CD14-positive monocyte (primary cell): ENCODE data around the gene P3H2. TPM values are rescaled to one million over a fixed set of nuclear protein-coding genes. Genes with fewer than 3 reads are reported as not detected.

Source experiments
- DNase-seq, 3 donors: peaks; one replicate each; pipeline ENCODE4 v3.0.0-alpha.2; 2011 to 2022
- H2AFZ ChIP-seq: 2 replicates; pipeline ENCODE4 v1.6.0; 2012; ENCODE audit warnings: mild to moderate bottlenecking, low read depth, low read length, inconsistent platforms; ENCODE audit not compliant: insufficient read depth, poor library complexity, severe bottlenecking
- H3K27ac ChIP-seq, 2 donors: 1 replicate in 1 of 2; 2 replicates in 1 of 2; pipeline ENCODE4 v1.5.1; 2012 to 2013; ENCODE audit warnings: low read length in 2 of 2, control low read depth in 1 of 2, inconsistent platforms in 1 of 2, low read depth in 1 of 2, mild to moderate bottlenecking in 1 of 2
- H3K27me3 ChIP-seq, 2 donors: one replicate each; pipeline versions ENCODE4 v1.6.0 to v1.6.1; 2011 to 2013; ENCODE audit warnings: low read length in 2 of 2; ENCODE audit not compliant: control insufficient read depth in 2 of 2, insufficient read depth in 2 of 2
- H3K36me3 ChIP-seq, 2 donors: replicated peaks in 1 of 2; 1 replicate in 1 of 2; 2 replicates in 1 of 2; pipeline versions ENCODE4 v1.5.1 to v1.6.1; 2012 to 2013; ENCODE audit warnings: low read length in 2 of 2, control low read depth in 1 of 2, inconsistent platforms in 1 of 2, mild to moderate bottlenecking in 1 of 2; ENCODE audit not compliant: insufficient read depth in 2 of 2, control insufficient read depth in 1 of 2
- H3K4me1 ChIP-seq, 2 donors: 1 replicate in 1 of 2; 2 replicates in 1 of 2; pipeline versions ENCODE4 v1.5.1 to v1.6.1; 2012 to 2013; ENCODE audit warnings: low read length in 2 of 2, control low read depth in 1 of 2, inconsistent platforms in 1 of 2, mild to moderate bottlenecking in 1 of 2, moderate library complexity in 1 of 2; ENCODE audit not compliant: insufficient read depth in 2 of 2, control insufficient read depth in 1 of 2
- H3K4me2 ChIP-seq: replicated peaks from 2 replicates; pipeline ENCODE3; 2012; ENCODE audit warnings: low read length, moderate library complexity, mild to moderate bottlenecking; ENCODE audit not compliant: poor library complexity, severe bottlenecking; ENCODE audit errors: extremely low read depth
- H3K4me3 ChIP-seq, 3 experiments: fragments of 200-600 bp in 1 of 3; sonication (generic) in 1 of 3; replicated peaks in 1 of 3; 1 replicate in 2 of 3; 2 replicates in 1 of 3; pipeline ENCODE4 v1.5.1; 2011 to 2013; ENCODE audit warnings: low read length in 3 of 3, mild to moderate bottlenecking in 3 of 3, control low read depth in 2 of 3, low read depth in 2 of 3, inconsistent platforms in 1 of 3, moderate library complexity in 1 of 3
- H3K79me2 ChIP-seq: 2 replicates; pipeline ENCODE4 v1.6.0; 2012; ENCODE audit warnings: mild to moderate bottlenecking, control low read depth, inconsistent platforms, low read length, moderate library complexity; ENCODE audit not compliant: insufficient read depth
- H3K9ac ChIP-seq: 2 replicates; pipeline ENCODE4 v1.6.0; 2017; ENCODE audit warnings: low read length, mild to moderate bottlenecking; ENCODE audit not compliant: insufficient read depth, poor library complexity, severe bottlenecking
- H3K9me3 ChIP-seq, 2 donors: replicated peaks in 1 of 2; 1 replicate in 1 of 2; 2 replicates in 1 of 2; pipeline versions ENCODE4 v1.5.1 to v1.6.1; 2012 to 2013; ENCODE audit warnings: low read length in 2 of 2, control low read depth in 1 of 2; ENCODE audit not compliant: control insufficient read depth in 1 of 2, insufficient read depth in 1 of 2
- H4K20me1 ChIP-seq: 2 replicates; pipeline ENCODE4 v1.6.0; 2012; ENCODE audit warnings: mild to moderate bottlenecking, low read length, control low read depth, moderate library complexity; ENCODE audit not compliant: insufficient read depth
- H3K27ac Mint-ChIP-seq, 7 donors: one replicate each; pipeline ENCODE4 v1.8.0; 2020; ENCODE audit warnings: mild to moderate bottlenecking in 7 of 7, mixed read lengths in 7 of 7, moderate library complexity in 6 of 7, inconsistent platforms in 2 of 7
- H3K27me3 Mint-ChIP-seq, 3 donors: one replicate each; pipeline ENCODE4 v1.8.0; 2021 to 2022; ENCODE audit warnings: low read depth in 3 of 3, mild to moderate bottlenecking in 3 of 3, mixed read lengths in 3 of 3, moderate library complexity in 3 of 3, inconsistent platforms in 1 of 3
- H3K36me3 Mint-ChIP-seq, 2 donors: one replicate each; pipeline ENCODE4 v1.8.0; 2020; ENCODE audit warnings: mixed read lengths in 2 of 2, inconsistent platforms in 1 of 2, mild to moderate bottlenecking in 1 of 2
- H3K4me1 Mint-ChIP-seq: one replicate; pipeline ENCODE4 v1.8.0; 2020; ENCODE audit warnings: mild to moderate bottlenecking, mixed read lengths
- H3K4me3 Mint-ChIP-seq, 2 donors: one replicate each; pipeline ENCODE4 v1.8.0; 2020; ENCODE audit warnings: mild to moderate bottlenecking in 2 of 2, mixed read lengths in 2 of 2, moderate library complexity in 1 of 2
- H3K9me3 Mint-ChIP-seq, 7 donors: one replicate each; pipeline ENCODE4 v1.8.0; 2020 to 2022; ENCODE audit warnings: mixed read lengths in 7 of 7, mild to moderate bottlenecking in 6 of 7, moderate library complexity in 6 of 7, inconsistent platforms in 2 of 7
- WGBS: methylation state at CpG from one replicate; pipeline ENCODE4 v1.1.5; 2013; ENCODE audit warnings: missing lambda C conversion rate; ENCODE audit not compliant: insufficient coverage; 5-methylcytosine and 5-hydroxymethylcytosine counted together
- intact Hi-C, 2 donors: fragments of 100-400 bp; cut with micrococcal nuclease; formaldehyde crosslinking; loops; one replicate each; pipeline versions ENCODE4 v1.15.0 to v1.15.1; 2023
- polyA plus RNA-seq, 3 donors: library from polyadenylated mRNA; depleted of rRNA in 1 of 3; unstranded in 2 of 3; stranded (reverse) in 1 of 3; fragments of 300-500 nt in 2 of 3; fragments of >200 nt in 1 of 3; fragmentation: Illumina TruSeq in 2 of 3; gene quantifications; 1 replicate in 2 of 3; 2 replicates in 1 of 3; pipeline ENCODE4 v1.2.3, GENCODE V29; 2012 to 2021
- TF ChIP-seq, protein P1 (sequence below): fragments of 200-600 bp; IDR thresholded peaks from one replicate; pipeline ENCODE4 v1.8.0; 2022; ENCODE audit warnings: antibody characterized with exemption, mild to moderate bottlenecking

P3H2 gene
- polyA plus RNA-seq, 3 donors: 0.25 to 0.31 (median 0.27) TPM

DNA sequence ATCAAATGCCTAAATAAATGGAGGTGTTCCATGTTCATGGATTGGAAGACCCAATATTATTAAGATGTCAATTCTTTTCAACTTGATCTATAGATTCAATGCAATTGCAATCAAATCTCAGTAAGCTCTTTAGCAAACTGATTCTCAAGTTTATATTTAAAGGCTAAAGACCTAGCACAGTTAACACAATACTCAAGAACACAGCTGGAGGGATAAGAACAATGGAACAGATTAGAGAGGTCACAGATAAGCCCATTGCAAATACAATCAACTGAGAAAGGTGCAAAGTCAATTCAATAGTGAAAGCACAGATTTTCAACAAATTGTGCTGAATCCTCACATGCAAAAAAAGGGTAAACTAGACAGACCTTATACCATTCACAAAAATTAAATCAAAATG, 198.9 kb downstream of the P3H2 start:
- Mint-ChIP-seq H3K27me3 (peaks cover 2 to 7% (median 2%) of the 10 kb centered on the region in 3 donors), H3K27ac (no peak overlapping the region), H3K36me3 (no peaks in the 10 kb centered on the region), H3K4me3 (no peak overlapping the region), H3K4me1 (no peaks in the 10 kb centered on the region), H3K9me3 (peaks cover 0 to 5% (median 1%) of the 10 kb centered on the region in 7 donors)
- DNase-seq: no peak
- peaks cover 0 to 4% of the 10 kb centered on the region in 2 donors for H3K9me3 ChIP-seq
- TF ChIP-seq, protein P1, sequence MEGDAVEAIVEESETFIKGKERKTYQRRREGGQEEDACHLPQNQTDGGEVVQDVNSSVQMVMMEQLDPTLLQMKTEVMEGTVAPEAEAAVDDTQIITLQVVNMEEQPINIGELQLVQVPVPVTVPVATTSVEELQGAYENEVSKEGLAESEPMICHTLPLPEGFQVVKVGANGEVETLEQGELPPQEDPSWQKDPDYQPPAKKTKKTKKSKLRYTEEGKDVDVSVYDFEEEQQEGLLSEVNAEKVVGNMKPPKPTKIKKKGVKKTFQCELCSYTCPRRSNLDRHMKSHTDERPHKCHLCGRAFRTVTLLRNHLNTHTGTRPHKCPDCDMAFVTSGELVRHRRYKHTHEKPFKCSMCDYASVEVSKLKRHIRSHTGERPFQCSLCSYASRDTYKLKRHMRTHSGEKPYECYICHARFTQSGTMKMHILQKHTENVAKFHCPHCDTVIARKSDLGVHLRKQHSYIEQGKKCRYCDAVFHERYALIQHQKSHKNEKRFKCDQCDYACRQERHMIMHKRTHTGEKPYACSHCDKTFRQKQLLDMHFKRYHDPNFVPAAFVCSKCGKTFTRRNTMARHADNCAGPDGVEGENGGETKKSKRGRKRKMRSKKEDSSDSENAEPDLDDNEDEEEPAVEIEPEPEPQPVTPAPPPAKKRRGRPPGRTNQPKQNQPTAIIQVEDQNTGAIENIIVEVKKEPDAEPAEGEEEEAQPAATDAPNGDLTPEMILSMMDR: no peak
- H3K36me3 ChIP-seq: no peaks in the 10 kb centered on the region
- no peak overlapping the region for H3K9ac ChIP-seq
- H3K27me3 ChIP-seq: no peaks in the 10 kb centered on the region
- H3K4me1 ChIP-seq: no peaks in the 10 kb centered on the region
- H3K79me2 ChIP-seq: no peaks in the 10 kb centered on the region
- H3K4me3 ChIP-seq: no peak overlapping the region
- no peak overlapping the region for H3K4me2 ChIP-seq
- H2AFZ ChIP-seq: no peak overlapping the region
- H4K20me1 ChIP-seq: no peaks in the 10 kb centered on the region
- intact Hi-C loops: no loop called here
- H3K27ac ChIP-seq: no peak overlapping the region

DNA sequence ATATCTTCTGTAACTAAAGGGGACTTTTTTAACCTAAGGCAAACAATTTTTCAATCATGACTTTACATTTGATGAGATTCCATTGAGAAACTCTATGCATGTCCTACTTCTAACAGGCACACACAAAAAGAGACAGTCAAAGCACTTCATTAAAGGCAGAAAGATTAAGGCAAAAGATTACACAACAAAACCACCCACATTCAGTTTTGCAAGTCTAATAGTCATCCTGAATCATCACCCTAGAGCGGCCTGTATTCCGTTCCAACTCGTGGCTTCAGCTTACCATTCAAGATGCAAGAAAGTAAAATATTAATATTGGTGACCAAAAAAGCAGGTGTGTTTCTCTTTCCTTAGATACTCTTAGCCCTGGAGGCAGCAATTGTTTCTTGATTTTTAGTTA, 205.9 kb downstream of the P3H2 start:
- no CpG with 5 or more reads among the region's 3 CpGs for WGBS
- TF ChIP-seq, protein P1: no peak
- Histone ChIP-seq H3K4me1 (no peaks in the 10 kb centered on the region), H3K36me3 (no peaks in the 10 kb centered on the region), H3K27ac (no peak overlapping the region), H3K4me3 (no peak overlapping the region), H2AFZ (no peak overlapping the region), H3K27me3 (no peaks in the 10 kb centered on the region), H4K20me1 (no peaks in the 10 kb centered on the region), H3K9ac (no peak overlapping the region), H3K79me2 (no peaks in the 10 kb centered on the region), H3K9me3 (no peaks in the 10 kb centered on the region), H3K4me2 (no peak overlapping the region)
- Mint-ChIP-seq H3K27ac (no peak overlapping the region), H3K4me1 (peaks cover 5% of the 10 kb centered on the region), H3K9me3 (peaks cover 0 to 2% (median 0%) of the 10 kb centered on the region in 7 donors), H3K27me3 (peaks cover 0 to 2% (median 2%) of the 10 kb centered on the region in 3 donors), H3K4me3 (no peak overlapping the region), H3K36me3 (no peaks in the 10 kb centered on the region)
- peak in 2 of 3 donors; percentile 3 to 58 for DNase-seq
- intact Hi-C loops: no loop called here
